IMR-90 (cell line): ENCODE results near the gene TPPP3. TPM values are rescaled to one million over a fixed set of nuclear protein-coding genes. Genes with fewer than 3 reads are reported as not detected.

ENCODE experiments used
- ATAC-seq: fragments of 200-7000 bp; cut with Tn5 transposase; 2 replicates; pipeline ENCODE4 v1.9.1; 2020; ENCODE audit warnings: low read depth, mild to moderate bottlenecking, moderate library complexity
- BruUV-seq: library from RNA; stranded (reverse); fragments of 400-500 nt; replicated peaks from 2 replicates; lab custom pipeline; 2021; lab: Mats Ljungman, UMichigan
- CTCF ChIA-PET: fragments of 300-600 bp; formaldehyde crosslinking; extraction: SDS; loops from one replicate; lab custom pipeline; 2021; ENCODE audit warnings: antibody characterized with exemption; lab: Yijun Ruan, JAX
- POLR2A ChIA-PET: fragments of 300-600 bp; sonication (Branson Sonifier 250); formaldehyde crosslinking; loops from one replicate; lab custom pipeline; 2022; ENCODE audit warnings: antibody characterized with exemption; ENCODE audit not compliant: unreplicated experiment; lab: Charles Lee
- DNase-seq: peaks from one replicate; pipeline ENCODE4 v3.0.0; 2013
- H2AFZ ChIP-seq: replicated peaks from 2 replicates; pipeline ENCODE3; 2013; ENCODE audit warnings: low read length, mild to moderate bottlenecking; ENCODE audit not compliant: poor library complexity
- H2AK5ac ChIP-seq: 2 replicates; pipeline ENCODE4 v1.6.1; 2013; ENCODE audit warnings: low read depth, low read length, inconsistent platforms
- H2AK9ac ChIP-seq: replicated peaks from 2 replicates; pipeline ENCODE3; 2013; ENCODE audit warnings: mild to moderate bottlenecking, low read depth, low read length, moderate library complexity; ENCODE audit not compliant: poor library complexity
- H2BK120ac ChIP-seq: 2 replicates; pipeline ENCODE4 v1.6.1; 2013; ENCODE audit warnings: low read depth, low read length, inconsistent platforms
- H2BK15ac ChIP-seq: 3 replicates; pipeline ENCODE4 v1.6.1; 2013; ENCODE audit warnings: low read depth, low read length, inconsistent platforms
- H2BK20ac ChIP-seq: 2 replicates; pipeline ENCODE4 v1.6.1; 2013; ENCODE audit warnings: low read depth, mild to moderate bottlenecking, inconsistent platforms, low read length, moderate library complexity
- H2BK5ac ChIP-seq: 2 replicates; pipeline ENCODE4 v1.6.1; 2013; ENCODE audit warnings: mild to moderate bottlenecking, low read depth, low read length, inconsistent platforms; ENCODE audit not compliant: poor library complexity, severe bottlenecking
- H3K14ac ChIP-seq: replicated peaks from 2 replicates; pipeline ENCODE4 v1.6.1; 2013; ENCODE audit warnings: low read depth, low read length, inconsistent platforms
- H3K18ac ChIP-seq: 2 replicates; pipeline ENCODE4 v1.6.1; 2013; ENCODE audit warnings: low read depth, low read length, control low read depth
- H3K23ac ChIP-seq: 2 replicates; pipeline ENCODE4 v1.6.1; 2013; ENCODE audit warnings: low read depth, low read length, inconsistent platforms
- H3K27ac ChIP-seq: 2 replicates; pipeline ENCODE4 v1.5.1; 2013; ENCODE audit warnings: mild to moderate bottlenecking, control low read depth, low read length; ENCODE audit not compliant: insufficient read depth
- H3K27me3 ChIP-seq: 2 replicates; pipeline ENCODE4 v1.6.1; 2013; ENCODE audit warnings: low read length; ENCODE audit not compliant: control insufficient read depth, insufficient read depth
- H3K36me3 ChIP-seq: 2 replicates; pipeline ENCODE4 v1.6.1; 2013; ENCODE audit warnings: low read length, mixed read lengths; ENCODE audit not compliant: control insufficient read depth, insufficient read depth
- H3K4ac ChIP-seq: 2 replicates; pipeline ENCODE4 v1.6.1; 2013; ENCODE audit warnings: low read depth, low read length, inconsistent platforms
- H3K4me1 ChIP-seq: 2 replicates; pipeline ENCODE4 v1.6.1; 2013; ENCODE audit warnings: low read length, mixed read lengths; ENCODE audit not compliant: control insufficient read depth, insufficient read depth
- H3K4me2 ChIP-seq: 2 replicates; pipeline ENCODE4 v1.6.1; 2013; ENCODE audit warnings: low read depth, mild to moderate bottlenecking, control low read depth, low read length, moderate library complexity
- H3K4me3 ChIP-seq: 2 replicates; pipeline ENCODE4 v1.5.1; 2013; ENCODE audit warnings: low read depth, mild to moderate bottlenecking, control low read depth, low read length, moderate library complexity; ENCODE audit not compliant: insufficient read depth
- H3K56ac ChIP-seq: 2 replicates; pipeline ENCODE4 v1.6.1; 2013; ENCODE audit warnings: low read length, inconsistent platforms; ENCODE audit not compliant: insufficient read depth; ENCODE audit errors: extremely low read depth
- H3K79me1 ChIP-seq, 2 experiments: 2 replicates each; pipeline ENCODE4 v1.6.1; 2013; ENCODE audit warnings: low read length in 2 of 2, inconsistent platforms in 1 of 2, low read depth in 1 of 2
- H3K9ac ChIP-seq: 2 replicates; pipeline ENCODE4 v1.6.1; 2013; ENCODE audit warnings: low read depth, low read length, control low read depth
- H3K9me1 ChIP-seq: 2 replicates; pipeline ENCODE4 v1.6.1; 2013; ENCODE audit warnings: low read length, inconsistent platforms; ENCODE audit not compliant: insufficient read depth
- H3K9me3 ChIP-seq: 2 replicates; pipeline ENCODE4 v1.6.1; 2013; ENCODE audit warnings: low read length; ENCODE audit not compliant: control insufficient read depth, insufficient read depth
- H4K20me1 ChIP-seq: 2 replicates; pipeline ENCODE4 v1.6.1; 2013; ENCODE audit warnings: low read length, inconsistent platforms; ENCODE audit not compliant: insufficient read depth
- H4K5ac ChIP-seq: 2 replicates; pipeline ENCODE4 v1.6.1; 2013; ENCODE audit warnings: mild to moderate bottlenecking, low read depth, low read length, control low read depth
- H4K8ac ChIP-seq, 2 experiments: 2 replicates each; pipeline ENCODE4 v1.6.1; 2013; ENCODE audit warnings: low read depth in 2 of 2, low read length in 2 of 2, control low read depth in 1 of 2, inconsistent platforms in 1 of 2
- H4K91ac ChIP-seq: 2 replicates; pipeline ENCODE4 v1.6.1; 2013; ENCODE audit warnings: low read depth, low read length, inconsistent platforms; ENCODE audit not compliant: insufficient read depth
- CHD1 ChIP-seq: IDR thresholded peaks from 2 replicates; pipeline ENCODE4 v1.6.1; 2012; ENCODE audit warnings: low read depth, low read length, improper control_type of control experiment
- MXI1 ChIP-seq: IDR thresholded peaks from 2 replicates; pipeline ENCODE4 v1.6.1; 2012; ENCODE audit warnings: low read depth, mild to moderate bottlenecking, low read length, moderate library complexity, borderline replicate concordance
- SMC3 ChIP-seq: fragments of 150-350 bp; IDR thresholded peaks from 2 replicates; pipeline ENCODE4 v1.6.1; 2016; ENCODE audit warnings: low read depth, mild to moderate bottlenecking, antibody characterized with exemption, low read length, moderate library complexity
- WGBS, 2 experiments: methylation state at CpG; one replicate each; pipeline versions ENCODE4 v1.1.5 to v1.1.7; 2013; ENCODE audit warnings: missing lambda C conversion rate in 2 of 2; ENCODE audit not compliant: insufficient read length in 1 of 2; ENCODE audit errors: extremely low coverage in 2 of 2; 5-methylcytosine and 5-hydroxymethylcytosine counted together
- dilution Hi-C: fragments of 300-500 bp; cut with HindIII; formaldehyde crosslinking; loops from one replicate; pipeline ENCODE4 v1.14.3; 2018; ENCODE audit warnings: low sequenced_read_pairs; ENCODE audit not compliant: unreplicated experiment
- in situ Hi-C: fragments of 300-500 bp; cut with MboI; formaldehyde crosslinking; loops from 3 replicates; pipeline ENCODE4 v1.14.3; 2019; ENCODE audit warnings: low sequenced_read_pairs, inconsistent platforms, mixed read lengths
- intact Hi-C: fragments of 100-400 bp; cut with micrococcal nuclease; formaldehyde crosslinking; loops from 2 replicates; pipeline ENCODE4 v1.10.0; 2022
- polyA plus RNA-seq, 3 experiments: library from polyadenylated mRNA; depleted of rRNA; stranded (reverse); fragments of >200 nt; gene quantifications; 2 replicates each; pipeline ENCODE4 v1.2.3, GENCODE V29; 2012; ENCODE audit warnings: low replicate concordance in 1 of 3
- total RNA-seq: library from RNA; depleted of rRNA; stranded (reverse); fragments of >200 nt; gene quantifications from 2 replicates; pipeline ENCODE4 v1.2.3, GENCODE V29; 2012
- TF ChIP-seq, protein P1 (sequence below): fragments of 150-350 bp; IDR thresholded peaks from 2 replicates; pipeline ENCODE4 v1.6.1; 2017; ENCODE audit warnings: mild to moderate bottlenecking, antibody characterized with exemption, low read length, low read depth
- TF ChIP-seq, protein P2 (sequence below): conservative IDR thresholded peaks from 2 replicates; pipeline ENCODE4 v1.5.1; 2012; ENCODE audit warnings: mild to moderate bottlenecking, low read depth, low read length, improper control_type of control experiment

The TPPP3 gene
- total and polyA plus RNA-seq, 2 of the 4 experiments (the other 2 are of a cell fraction): 0.54 to 2.4 TPM

DNA sequence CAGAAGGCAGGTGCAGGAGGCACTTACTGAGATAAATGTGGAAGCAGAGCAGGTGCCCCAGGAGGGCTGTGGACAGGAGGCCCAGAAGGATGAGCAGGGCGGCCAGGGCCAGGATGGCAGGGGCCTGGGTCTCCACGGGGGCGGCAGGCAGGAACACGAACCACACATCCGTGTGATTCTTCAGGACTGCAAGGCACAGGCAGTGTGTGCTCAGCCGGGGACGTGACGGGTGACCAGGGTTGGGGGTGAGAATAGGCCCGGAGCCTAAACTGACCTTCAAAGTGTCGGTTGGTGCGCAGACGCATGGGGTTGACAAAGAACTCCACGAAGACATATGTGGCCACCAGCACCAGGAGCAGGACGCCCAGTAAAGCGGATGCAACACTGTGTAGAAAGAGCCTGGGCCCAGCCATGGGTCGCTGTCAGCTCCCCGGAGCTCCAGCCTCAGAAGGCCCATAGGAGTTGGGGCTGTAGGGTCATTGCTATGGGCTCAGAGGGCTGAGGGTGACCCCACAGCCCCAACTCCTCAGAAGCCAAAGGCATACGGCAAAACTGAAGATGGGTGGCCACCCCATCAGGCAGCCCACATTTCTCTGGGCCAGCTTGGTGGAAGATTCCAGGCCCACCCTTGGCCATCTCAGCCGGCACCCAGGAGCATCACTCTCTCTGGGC lies 5.4 kb upstream of the TPPP3 start:
- Histone ChIP-seq H3K79me1 (no peaks in the 10 kb centered on the region), H3K4me1 (peaks cover 11% of the 10 kb centered on the region), H2BK15ac (no peak overlapping the region), H2AK5ac (0 out of 2 replicates have a peak overlapping the region, but pooled peaks have one; percentile 5), H3K27ac (no peak overlapping the region), H3K9ac (no peak overlapping the region), H3K9me1 (no peaks in the 10 kb centered on the region), H3K4ac (no peak overlapping the region), H4K8ac (no peak overlapping the region), H2BK5ac (no peak overlapping the region), H3K23ac (no peak overlapping the region), H3K36me3 (no peaks in the 10 kb centered on the region), H2AFZ (no peak overlapping the region), H3K14ac (no peak overlapping the region), H3K9me3 (no peaks in the 10 kb centered on the region), H3K56ac (no peak overlapping the region), H4K91ac (no peak overlapping the region), H4K5ac (no peak overlapping the region), H2BK20ac (no peak overlapping the region), H3K4me2 (no peak overlapping the region), H4K20me1 (no peaks in the 10 kb centered on the region), H3K27me3 (no peaks in the 10 kb centered on the region), H3K18ac (no peak overlapping the region), H3K4me3 (no peak overlapping the region), H2AK9ac (no peak overlapping the region), H2BK120ac (no peak overlapping the region)
- DNase-seq (no peak), ATAC-seq (no peak)
- POLR2A ChIA-PET: no interaction called here
- TF ChIP-seq, protein P1, sequence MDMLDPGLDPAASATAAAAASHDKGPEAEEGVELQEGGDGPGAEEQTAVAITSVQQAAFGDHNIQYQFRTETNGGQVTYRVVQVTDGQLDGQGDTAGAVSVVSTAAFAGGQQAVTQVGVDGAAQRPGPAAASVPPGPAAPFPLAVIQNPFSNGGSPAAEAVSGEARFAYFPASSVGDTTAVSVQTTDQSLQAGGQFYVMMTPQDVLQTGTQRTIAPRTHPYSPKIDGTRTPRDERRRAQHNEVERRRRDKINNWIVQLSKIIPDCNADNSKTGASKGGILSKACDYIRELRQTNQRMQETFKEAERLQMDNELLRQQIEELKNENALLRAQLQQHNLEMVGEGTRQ: no peak
- TF ChIP-seq CHD1: no peak
- no peak for TF ChIP-seq MXI1
- TF ChIP-seq, protein P2, sequence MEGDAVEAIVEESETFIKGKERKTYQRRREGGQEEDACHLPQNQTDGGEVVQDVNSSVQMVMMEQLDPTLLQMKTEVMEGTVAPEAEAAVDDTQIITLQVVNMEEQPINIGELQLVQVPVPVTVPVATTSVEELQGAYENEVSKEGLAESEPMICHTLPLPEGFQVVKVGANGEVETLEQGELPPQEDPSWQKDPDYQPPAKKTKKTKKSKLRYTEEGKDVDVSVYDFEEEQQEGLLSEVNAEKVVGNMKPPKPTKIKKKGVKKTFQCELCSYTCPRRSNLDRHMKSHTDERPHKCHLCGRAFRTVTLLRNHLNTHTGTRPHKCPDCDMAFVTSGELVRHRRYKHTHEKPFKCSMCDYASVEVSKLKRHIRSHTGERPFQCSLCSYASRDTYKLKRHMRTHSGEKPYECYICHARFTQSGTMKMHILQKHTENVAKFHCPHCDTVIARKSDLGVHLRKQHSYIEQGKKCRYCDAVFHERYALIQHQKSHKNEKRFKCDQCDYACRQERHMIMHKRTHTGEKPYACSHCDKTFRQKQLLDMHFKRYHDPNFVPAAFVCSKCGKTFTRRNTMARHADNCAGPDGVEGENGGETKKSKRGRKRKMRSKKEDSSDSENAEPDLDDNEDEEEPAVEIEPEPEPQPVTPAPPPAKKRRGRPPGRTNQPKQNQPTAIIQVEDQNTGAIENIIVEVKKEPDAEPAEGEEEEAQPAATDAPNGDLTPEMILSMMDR: no peak
- no peak for TF ChIP-seq SMC3
- CTCF ChIA-PET: interaction anchor here (0.7 kb wide), 1 partner anchor 9 kb away, joined by 3 read pairs; no protein-coding TSS in a partner anchor
- intact Hi-C loops (loop anchor here (2.0 kb wide), 1 partner anchor 138 kb away; no protein-coding TSS in a partner anchor), dilution Hi-C loops (no loop called here), in situ Hi-C loops (no loop called here)
- BruUV-seq: no TSS peak
- WGBS, 2 experiments: 96% methylated on average over 11 of the region's 19 CpGs; no CpG with 5 or more reads in 1 of the 2 experiments
